SW 1271 (cell line): Measurements from ENCODE around the gene KIF3A.

Experiments
- DNase-seq, 2 experiments: peaks; one replicate each; lab custom pipeline; 2025; lab: John Stamatoyannopoulos, UW

The KIF3A gene

DNA sequence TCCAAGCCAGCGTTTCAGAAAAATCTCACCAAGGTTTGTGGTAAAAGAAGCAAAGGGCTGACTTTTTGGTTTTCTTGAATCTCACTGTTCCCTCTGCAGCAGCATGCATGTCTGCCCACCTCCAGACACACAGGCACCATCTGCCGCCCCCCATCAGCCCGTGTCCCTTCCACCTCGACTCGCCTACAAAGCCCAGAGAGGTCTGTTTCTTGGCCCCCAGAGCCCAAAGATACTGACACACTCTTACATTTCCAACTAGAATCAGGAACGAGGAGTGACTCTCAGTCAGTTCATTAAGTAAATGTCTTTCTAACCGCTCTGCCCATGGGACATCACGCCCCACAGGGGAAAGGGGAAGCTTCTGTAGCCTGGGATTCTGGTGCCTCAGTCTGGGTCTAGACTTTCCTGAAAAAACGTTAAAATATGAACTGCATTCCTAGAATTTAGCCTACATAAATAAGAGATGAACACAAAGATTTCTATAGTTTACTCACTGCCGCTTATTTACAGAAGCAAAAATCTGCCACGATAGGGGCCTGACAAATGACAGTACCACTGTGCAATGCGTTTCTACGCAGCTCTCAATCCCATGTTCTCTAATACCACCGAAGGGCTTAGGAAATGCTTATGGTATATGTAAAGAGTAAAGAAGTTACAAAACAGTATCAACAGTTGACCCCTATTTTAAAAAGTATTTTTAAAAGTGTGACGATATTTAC, 59.5 kb downstream of the KIF3A start:
- no peak for DNase-seq

- DNase-seq: peak; percentile 93 to 94
Observed at GRCh38 chr5:132677191-132677590, 60.2 kb downstream of the KIF3A start.

DNA sequence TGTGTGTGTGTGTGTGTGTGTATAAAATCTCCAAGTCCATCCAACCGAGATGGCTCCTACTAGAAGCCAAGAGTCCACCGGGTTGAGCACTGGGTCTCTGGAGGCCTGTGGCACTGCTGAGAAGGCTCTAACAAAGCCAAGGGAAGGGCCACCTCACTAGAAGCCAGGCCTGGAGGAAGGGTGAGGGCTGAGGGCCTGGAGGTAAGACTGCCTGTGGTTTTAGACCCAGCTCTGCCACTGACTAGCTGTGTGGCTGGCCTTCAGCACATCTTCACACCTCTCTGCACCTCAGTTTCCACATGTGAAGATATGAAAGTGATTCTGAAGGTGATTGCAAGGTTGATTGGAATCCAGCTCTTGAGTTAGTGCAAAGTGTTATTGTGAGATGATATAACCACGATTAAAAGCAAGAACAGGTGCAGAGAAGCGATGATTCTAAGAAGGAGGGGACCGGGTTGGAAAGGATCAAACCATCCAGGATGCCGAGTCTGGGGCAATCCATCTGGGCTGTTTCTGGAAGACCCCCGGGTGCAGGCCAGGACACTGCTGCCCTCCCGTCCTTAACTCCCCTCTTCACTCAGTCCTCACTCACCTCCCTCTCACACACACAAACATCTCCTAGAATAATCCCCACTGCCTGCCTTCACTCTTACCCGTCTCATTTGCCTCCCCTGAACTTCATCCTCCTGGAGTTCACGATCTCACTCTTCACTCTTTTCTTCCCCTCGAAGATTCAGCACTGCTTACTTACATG, 61.2 kb downstream of the KIF3A start:
- DNase-seq: no peak

- peak; percentile 37 to 40 for DNase-seq
Observed at GRCh38 chr5:132674671-132675506, 62.5 kb downstream of the KIF3A start.

GRCh38 chr5:132673939-132674630, 63.3 kb downstream of the KIF3A start, which contains the start of gene IL4:
Gene IL4, plus strand, starts transcription at chr5:132673989. Its CDS starts 62 bp downstream, at chr5:132674051.
- no peak for DNase-seq

DNA sequence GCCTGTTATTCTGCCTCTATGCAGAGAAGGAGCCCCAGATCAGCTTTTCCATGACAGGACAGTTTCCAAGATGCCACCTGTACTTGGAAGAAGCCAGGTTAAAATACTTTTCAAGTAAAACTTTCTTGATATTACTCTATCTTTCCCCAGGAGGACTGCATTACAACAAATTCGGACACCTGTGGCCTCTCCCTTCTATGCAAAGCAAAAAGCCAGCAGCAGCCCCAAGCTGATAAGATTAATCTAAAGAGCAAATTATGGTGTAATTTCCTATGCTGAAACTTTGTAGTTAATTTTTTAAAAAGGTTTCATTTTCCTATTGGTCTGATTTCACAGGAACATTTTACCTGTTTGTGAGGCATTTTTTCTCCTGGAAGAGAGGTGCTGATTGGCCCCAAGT, 63.9 kb downstream of the KIF3A start:
- no peak for DNase-seq

GRCh38 chr5:132671000-132671399, 66.3 kb downstream of the KIF3A start:
- DNase-seq: no peak

DNA sequence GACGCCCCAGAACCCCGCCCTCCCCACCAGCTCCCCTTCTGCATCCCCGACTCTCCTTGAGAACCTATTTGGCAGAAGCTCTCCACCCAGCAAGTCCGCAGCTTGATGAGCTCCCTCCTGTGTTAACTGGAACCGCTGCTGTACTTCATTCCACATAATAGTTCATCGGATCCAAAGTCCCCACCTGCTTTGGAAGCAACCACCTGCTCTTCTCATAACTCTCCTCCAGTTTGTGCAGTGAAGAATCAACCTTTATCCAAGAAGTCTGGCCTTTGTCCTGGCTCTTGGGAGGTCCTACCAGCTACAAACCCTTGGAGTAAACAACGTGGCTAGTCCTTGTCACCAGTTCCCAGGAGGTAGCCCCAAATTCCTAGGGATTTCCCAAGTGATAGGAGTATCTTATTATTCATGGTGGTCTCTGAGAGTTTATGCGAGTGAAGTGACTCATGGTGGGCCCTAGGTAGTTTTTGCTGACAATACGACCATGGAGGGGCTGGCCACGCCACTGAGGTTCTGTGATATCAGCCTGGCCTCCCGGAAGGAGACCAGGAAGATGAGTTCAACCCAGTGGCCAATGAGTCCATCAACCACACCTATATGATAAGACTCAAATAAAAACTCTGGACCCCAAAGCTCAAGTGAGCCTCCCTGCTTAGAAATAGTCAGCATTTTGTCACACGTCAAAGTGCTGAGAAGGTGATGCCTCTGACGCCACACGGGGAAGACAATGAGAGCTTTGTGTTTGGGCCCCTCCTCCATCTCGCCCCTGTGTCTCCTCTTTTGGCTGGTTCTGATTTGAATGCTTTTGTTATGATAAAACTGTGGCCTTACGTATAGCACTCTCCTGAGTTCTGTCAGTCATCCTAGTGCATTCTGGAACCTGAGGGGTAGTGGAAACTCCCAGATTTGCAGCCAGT, 67.1 kb downstream of the KIF3A start:
- no peak for DNase-seq

GRCh38 chr5:132669455-132669820, 67.9 kb downstream of the KIF3A start:
- DNase-seq: no peak

DNA sequence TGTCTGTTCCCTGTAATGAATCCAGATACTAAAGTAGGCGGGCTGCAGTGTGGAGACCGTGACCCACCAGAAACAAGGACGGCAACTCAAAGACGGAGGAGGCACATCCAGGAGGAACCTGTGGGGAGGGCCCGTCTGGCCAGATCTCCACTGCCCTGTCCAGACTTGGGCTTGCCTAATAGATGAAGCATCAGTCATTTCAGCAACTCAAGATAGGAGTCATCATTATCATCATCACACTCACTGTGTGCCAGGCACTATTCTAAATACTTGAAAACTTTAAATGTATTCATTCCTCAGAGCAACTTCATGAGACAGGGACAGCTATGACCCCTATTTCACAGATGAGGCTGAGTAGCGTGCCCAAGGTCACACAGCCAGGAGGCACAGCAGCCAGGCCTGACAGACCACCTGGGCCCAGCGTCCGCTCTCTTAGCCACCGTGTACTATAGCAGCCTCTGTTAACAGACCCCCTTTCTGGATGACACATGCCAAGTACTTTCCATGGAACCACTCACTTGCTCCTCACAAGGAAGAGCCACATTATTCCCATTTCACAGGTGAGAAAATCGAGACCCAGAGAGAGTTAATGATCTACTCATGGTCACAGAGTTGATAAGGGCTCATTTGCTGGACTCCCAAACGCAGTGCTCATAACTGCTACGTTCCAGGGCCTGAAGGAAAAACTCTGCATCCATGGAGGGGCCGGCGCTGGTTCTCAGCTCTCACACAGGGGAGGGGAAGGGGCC, 68.5 kb downstream of the KIF3A start:
- DNase-seq: no peak

GRCh38 chr5:132667761-132668705, 69.3 kb downstream of the KIF3A start:
- DNase-seq: no peak

GRCh38 chr5:132667309-132667708, 70.0 kb downstream of the KIF3A start:
- DNase-seq: no peak

DNA sequence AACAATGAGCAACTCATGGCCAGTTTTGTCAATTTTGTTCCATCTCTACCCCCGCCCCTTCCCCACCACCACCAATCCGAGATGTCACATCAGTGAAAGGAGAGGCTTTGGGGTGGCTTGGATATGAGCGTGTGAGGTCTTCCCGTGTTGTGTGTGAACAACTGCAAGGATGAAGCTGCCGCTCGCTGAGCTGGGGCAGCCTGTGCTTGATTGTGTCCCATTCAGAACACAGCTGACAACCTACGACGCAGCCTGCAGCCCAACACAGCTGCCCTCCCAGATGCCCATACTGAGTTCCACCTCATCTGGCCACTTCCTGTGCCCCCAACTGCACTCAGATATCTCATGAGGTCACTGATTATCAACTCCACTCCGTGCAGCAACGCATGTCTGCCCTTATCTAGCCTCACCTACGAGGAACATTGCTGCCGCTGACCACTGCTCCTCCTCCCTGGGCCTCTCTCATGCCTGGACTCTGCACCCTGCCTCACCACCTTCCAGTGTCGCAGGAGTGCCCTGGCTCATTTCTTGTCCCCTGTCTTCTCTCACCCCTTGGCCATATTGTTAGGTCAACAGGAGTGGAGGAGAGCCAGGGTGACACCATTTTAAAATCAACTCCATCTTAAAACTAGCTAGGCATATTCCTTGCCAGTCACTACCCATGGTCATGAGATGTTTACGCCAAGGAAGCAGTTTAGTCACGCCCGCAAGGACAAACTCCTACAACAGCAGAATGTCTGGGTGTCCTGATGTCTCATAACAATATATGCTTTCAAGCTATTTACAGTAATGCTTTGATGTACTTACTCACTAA, 70.8 kb downstream of the KIF3A start:
- DNase-seq: no peak

DNA sequence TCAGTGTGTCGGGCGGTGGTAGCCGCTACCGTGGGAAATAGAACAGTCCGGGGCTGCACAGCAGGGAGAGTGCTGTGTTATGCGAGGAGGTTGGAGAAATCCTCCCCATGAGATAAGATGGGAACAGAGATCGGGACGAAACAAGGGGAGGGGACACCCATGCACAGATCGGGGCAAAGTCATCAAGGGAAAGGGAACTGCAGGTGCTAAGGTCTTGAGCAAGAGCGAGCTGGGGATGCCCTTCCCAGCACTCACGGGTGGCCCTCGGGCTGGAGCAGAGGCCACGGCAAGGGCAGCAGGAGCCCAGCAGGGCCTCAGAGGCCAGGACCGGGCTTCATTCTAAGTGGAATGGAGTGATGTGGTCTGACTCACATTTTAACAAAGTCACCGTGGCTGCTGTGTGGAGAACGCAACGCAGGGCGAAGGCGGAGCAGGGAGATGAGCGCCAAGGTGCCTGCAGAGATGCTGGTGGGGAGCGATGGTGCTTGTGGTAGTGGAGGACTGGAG, 71.7 kb downstream of the KIF3A start:
- DNase-seq: no peak

DNA sequence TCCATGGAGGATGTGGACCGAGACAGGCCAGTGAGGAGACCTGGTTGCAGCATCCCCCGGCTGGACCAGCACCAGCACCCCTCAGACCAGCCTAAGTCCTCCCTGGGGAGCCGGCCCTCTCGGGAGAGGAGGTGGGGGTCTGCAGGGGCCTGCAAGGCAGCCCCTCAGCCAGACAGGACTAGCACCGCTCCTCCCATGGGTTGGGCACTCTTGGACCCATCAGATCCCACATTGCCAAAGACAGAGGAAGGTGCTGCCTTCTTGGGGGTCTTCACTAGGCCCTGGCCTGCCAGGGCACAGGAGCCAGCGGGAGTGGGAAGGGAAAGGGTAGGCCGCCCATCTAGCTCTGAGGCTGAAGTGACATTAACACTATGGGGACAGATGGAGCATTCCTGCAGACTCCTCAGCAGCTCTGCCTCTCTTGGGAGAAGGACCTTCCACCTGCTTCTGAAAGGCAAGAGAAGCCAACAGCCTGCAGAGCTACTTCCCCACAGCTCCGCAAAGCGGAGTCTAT, 72.6 kb downstream of the KIF3A start:
- DNase-seq: no peak

GRCh38 chr5:132663771-132664695, 73.3 kb downstream of the KIF3A start:
- DNase-seq: no peak
